ENCODE data around the gene NELL2.

DNA sequence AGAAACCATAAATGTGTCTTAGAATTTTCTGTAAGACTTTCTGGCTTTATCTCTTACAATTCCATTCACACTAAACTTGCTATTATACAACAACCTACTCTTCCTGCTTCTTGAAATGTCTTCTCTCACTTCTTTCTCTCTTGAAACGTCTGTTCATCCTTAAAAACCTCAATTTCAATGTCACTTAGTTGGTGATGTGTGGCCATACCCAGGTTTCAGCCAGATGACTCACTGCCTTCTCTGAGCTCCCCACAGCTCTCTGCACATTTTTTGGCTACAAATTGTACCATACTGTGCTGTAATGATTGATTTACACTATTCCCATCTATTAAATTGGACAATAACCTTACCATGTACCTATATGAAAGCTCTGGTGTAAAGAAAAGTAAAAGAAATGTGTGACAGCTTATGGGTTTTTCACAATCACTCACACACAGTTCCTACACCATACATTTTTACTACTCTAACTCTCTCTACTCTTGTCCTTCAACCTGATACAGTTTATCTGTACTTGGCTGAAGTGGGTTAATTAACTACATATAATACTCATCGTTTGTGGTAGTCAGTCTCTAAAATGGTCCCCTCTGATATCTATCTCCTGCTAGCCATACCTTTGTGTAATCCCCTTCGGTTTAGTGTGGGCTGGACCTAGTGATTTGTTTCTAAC is 222.1 kb downstream of the NELL2 start:
- no peak for TF ChIP-seq CTCF (IDR thresholded peaks at IDR 0.05)
- TF ChIP-seq POLR2A (IDR thresholded peaks at IDR 0.05), result no peak
- TF ChIP-seq POLR2AphosphoS5 (IDR thresholded peaks at IDR 0.05; ENCODE audit: insufficient read depth in 1 of 2, low read depth in 1 of 2), result no peak

All from vagina (tissue), 2 donors.